ENCODE results near the gene COQ4.

Gene COQ4

GRCh38 chr9:128382261-128382660, 59.6 kb downstream of the COQ4 start:
- no peak for DNase-seq

DNA sequence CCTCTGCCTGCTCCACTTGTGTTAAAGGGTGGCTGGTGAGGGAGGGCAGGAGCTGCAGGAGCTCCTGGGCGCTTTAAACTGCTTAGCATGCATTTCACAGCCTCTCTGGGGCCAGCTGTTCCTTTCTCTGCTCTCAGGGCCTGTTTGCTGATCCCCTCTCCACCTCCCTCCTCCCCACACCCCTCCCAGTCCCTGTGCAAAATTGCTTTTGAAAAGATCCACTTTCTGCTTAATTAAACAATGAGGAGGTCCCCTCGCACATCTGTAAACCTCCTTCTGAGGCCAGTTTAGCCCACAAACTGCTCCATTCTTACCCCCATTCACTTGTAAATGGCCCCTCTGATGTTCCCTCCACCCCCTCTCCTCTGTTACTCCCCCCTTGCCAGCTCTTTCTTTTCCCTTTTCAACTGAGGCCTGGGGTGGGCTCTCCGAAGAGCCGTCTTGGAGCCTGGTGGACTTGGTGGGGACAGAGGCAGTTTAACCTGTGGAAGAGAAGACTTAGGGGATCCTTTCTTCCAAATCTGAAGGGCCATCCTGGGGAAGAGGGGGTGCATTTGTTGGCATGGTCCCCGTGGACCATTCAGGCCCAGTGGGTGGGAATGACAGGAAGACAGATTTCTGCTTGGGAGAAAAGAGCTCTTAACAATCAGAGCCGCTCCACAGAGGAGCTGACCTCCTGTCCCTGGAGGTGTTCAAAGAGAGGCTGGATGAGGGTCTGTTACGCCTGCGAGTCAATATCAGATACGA, 60.5 kb downstream of the COQ4 start:
- DNase-seq, result no peak
